Stimulated activated CD8-positive, alpha-beta memory T cell treated with anti-CD3 and anti-CD28 coated beads, Interleukin-15, amount 100 ng/mL, for 48 hours (primary cell): ENCODE measurements around the gene SPRR4.

ENCODE experiments used
- DNase-seq, 2 donors: peaks; one replicate each; pipeline ENCODE4 v3.0.0-alpha.2; 2020; ENCODE audit warnings: low read depth in 2 of 2

The SPRR4 gene

GRCh38 chr1:152970495-152970894, at the start of gene SPRR4:
Gene SPRR4 (plus strand): TSS chr1:152970648. CDS start chr1:152971891, 1,243 bp downstream.
- no peak for DNase-seq

- DNase-seq = no peak
Observed at GRCh38 chr1:152924191-152924590, 46.3 kb upstream of the SPRR4 start.

- no peak for DNase-seq
Observed at GRCh38 chr1:152926091-152926490, 44.4 kb upstream of the SPRR4 start.

GRCh38 chr1:152928671-152929070, 41.8 kb upstream of the SPRR4 start:
- no peak for DNase-seq

GRCh38 chr1:152932170-152932811, 38.2 kb upstream of the SPRR4 start:
- no peak for DNase-seq

GRCh38 chr1:152933196-152933595, 37.3 kb upstream of the SPRR4 start:
- no peak for DNase-seq

GRCh38 chr1:152940614-152941013, 29.8 kb upstream of the SPRR4 start:
- no peak for DNase-seq

- no peak for DNase-seq
Observed at GRCh38 chr1:152941037-152941711, 29.3 kb upstream of the SPRR4 start.

- DNase-seq = no peak
Observed at GRCh38 chr1:152942161-152942560, 28.3 kb upstream of the SPRR4 start.

GRCh38 chr1:152946248-152946647, 24.2 kb upstream of the SPRR4 start:
- DNase-seq = no peak

- DNase-seq = no peak
Observed at GRCh38 chr1:152946651-152947256, 23.7 kb upstream of the SPRR4 start, which contains the start of gene SPRR5. Gene SPRR5 (plus strand): TSS chr1:152947206. CDS start chr1:152948555, 1,349 bp downstream.

- no peak for DNase-seq
Observed at GRCh38 chr1:152951711-152952110, 18.7 kb upstream of the SPRR4 start.

GRCh38 chr1:152953761-152954160, 16.7 kb upstream of the SPRR4 start:
- DNase-seq = no peak

- DNase-seq = no peak
Observed at GRCh38 chr1:152954436-152954835, 16.0 kb upstream of the SPRR4 start.

GRCh38 chr1:152957561-152957960, 12.9 kb upstream of the SPRR4 start:
- no peak for DNase-seq

- no peak for DNase-seq
Observed at GRCh38 chr1:152959273-152959672, 11.2 kb upstream of the SPRR4 start.

GRCh38 chr1:152959801-152960451, 10.5 kb upstream of the SPRR4 start:
- DNase-seq = no peak

- DNase-seq = no peak
Observed at GRCh38 chr1:152960452-152961044, 9.9 kb upstream of the SPRR4 start.

- no peak for DNase-seq
Observed at GRCh38 chr1:152961226-152961891, 9.1 kb upstream of the SPRR4 start.

GRCh38 chr1:152962876-152963415, 7.5 kb upstream of the SPRR4 start:
- DNase-seq = no peak

- DNase-seq = no peak
Observed at GRCh38 chr1:152964536-152964935, 5.9 kb upstream of the SPRR4 start.
